ENCODE results near the gene PLCL2.

DNA sequence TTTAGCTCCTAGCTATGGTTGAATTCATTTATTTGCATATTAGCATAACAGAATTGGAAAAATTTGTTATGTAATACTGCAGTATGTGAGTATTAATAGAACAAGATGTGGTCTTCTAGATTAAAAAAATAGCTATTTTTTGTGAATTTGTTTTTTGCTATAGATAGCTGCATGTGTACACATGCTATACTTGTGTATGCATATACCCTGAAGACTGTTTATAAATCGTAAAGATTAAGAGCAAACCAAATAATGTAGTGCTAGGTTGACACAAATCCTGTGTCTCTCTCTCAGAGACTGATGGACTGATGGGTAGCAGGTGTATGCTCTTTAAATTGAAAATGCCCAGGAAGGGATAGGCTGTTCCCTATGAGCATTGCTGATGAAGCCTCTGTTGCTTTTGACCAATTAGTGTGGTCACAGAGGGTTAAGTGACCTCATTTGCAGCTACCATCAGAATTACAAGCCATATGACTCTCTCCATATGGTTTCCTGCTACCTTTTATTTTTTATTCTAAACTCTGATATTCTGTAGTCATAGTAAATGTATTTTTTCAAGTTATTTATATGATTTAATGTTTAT lies 9.0 kb downstream of the PLCL2 start:
- TF ChIP-seq, protein P1, sequence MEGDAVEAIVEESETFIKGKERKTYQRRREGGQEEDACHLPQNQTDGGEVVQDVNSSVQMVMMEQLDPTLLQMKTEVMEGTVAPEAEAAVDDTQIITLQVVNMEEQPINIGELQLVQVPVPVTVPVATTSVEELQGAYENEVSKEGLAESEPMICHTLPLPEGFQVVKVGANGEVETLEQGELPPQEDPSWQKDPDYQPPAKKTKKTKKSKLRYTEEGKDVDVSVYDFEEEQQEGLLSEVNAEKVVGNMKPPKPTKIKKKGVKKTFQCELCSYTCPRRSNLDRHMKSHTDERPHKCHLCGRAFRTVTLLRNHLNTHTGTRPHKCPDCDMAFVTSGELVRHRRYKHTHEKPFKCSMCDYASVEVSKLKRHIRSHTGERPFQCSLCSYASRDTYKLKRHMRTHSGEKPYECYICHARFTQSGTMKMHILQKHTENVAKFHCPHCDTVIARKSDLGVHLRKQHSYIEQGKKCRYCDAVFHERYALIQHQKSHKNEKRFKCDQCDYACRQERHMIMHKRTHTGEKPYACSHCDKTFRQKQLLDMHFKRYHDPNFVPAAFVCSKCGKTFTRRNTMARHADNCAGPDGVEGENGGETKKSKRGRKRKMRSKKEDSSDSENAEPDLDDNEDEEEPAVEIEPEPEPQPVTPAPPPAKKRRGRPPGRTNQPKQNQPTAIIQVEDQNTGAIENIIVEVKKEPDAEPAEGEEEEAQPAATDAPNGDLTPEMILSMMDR (IDR thresholded peaks at IDR 0.05; ENCODE audit: low read depth, low read length) = no peak
- TF ChIP-seq EZH2phosphoT487 (IDR thresholded peaks at IDR 0.05; ENCODE audit: low read depth) = no peak
